ENCODE measurements around the gene TSPO2.

- TF ChIP-seq CTCF (IDR thresholded peaks at IDR 0.05 in 2 of 3, conservative IDR thresholded peaks at IDR 0.05 in 1 of 3; ENCODE audit: insufficient read depth in 2 of 3, low read depth in 1 of 3, low read length in 3 of 3) (no peak), CHD2 (IDR thresholded peaks at IDR 0.05; ENCODE audit: low read depth, low read length) (no peak), HDAC6 (IDR thresholded peaks at IDR 0.05; ENCODE audit: low read depth, low read length) (no peak), CHD1 (IDR thresholded peaks at IDR 0.05; ENCODE audit: low read length) (no peak)
These were observed 45.6 kb upstream of the TSPO2 start for GRCh38 chr6:40996591-40997233.

Measured in K562 (cell line).